Stimulated activated CD8-positive, alpha-beta memory T cell treated with anti-CD3 and anti-CD28 coated beads, Interleukin-2, amount 100 ng/mL, for 48 hours (primary cell): ENCODE measurements around the gene PDXK.
A peak's percentile ranks its signal among the peaks of the same experiment; 100 is the strongest.

Experiments
- DNase-seq, 2 donors: peaks; one replicate each; pipeline ENCODE4 v3.0.0-alpha.2; 2020; ENCODE audit warnings: low read depth in 2 of 2

Gene PDXK

DNA sequence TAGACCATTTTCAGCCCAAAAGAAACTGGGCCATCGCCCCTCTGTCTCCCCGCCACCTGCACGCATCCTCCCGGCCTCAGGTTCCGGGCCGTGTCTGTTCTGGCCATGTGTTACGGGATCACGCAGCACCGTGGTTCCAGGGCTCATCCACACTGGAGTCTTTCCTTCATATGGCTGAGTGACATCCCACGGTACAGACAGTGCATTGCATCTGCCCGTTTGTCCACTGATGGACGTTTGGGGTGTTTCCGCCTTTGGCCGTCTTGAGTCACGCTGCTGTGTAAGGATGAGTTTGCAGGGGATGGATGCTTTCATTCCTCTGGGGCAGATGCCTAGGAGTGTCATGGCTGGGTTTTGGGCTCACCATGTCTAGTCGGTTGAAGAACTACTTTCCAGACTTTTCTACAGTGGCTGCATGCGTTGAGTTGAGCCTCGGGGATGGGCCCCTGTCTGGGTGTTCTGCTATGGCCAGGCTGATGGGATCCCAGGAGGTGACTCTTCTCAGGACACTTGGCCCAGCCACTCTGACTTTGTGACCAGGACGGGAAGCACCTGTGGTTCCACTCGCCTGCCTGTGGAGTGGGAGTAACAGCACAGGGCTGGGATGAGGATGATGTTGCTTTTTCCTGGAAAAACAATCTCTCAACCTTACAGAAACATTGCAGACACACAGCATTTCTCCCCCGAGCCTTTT, 87.2 kb downstream of the PDXK start:
- no peak for DNase-seq

DNA sequence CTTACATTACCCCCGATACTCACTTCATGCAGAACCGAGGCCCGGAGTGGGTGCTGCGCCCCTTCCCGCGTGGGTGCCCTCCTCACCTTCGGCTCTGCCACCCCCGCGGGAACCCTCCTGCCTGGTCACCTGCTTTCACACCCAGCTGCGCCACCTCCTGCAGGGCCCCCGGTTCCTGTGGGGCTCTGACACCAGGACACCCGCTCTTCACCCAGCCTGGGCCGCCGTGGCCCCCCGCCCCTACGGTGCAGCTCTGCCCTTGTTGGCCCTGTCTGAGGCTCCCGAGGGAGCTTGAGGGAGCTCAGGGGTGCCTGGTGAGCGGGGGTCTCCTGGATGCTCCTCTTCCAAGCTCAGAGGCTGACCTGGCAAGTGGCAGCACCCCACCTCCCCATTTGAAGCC, 89.4 kb downstream of the PDXK start:
- DNase-seq = no peak

DNA sequence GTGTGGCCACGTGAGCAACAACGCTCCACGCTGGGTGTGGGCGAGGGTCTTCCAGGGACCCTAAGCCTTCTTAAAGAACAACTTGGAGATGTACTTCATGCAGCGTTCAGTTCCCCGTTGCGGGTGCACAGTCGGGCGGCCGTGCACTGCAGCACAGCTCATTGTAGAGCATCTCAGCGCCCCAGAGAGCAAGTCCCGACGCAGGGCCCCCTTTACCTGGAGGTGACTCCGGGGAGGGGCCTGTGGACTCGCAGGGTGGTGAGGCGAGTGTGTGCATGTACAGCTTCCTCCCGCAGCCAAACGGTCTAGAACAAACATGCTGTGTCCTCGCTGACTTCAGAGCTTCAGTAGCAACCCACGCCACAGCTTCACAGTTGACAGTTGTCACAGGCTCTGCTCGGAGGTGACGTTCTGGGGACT, 89.9 kb downstream of the PDXK start:
- no peak for DNase-seq

DNA sequence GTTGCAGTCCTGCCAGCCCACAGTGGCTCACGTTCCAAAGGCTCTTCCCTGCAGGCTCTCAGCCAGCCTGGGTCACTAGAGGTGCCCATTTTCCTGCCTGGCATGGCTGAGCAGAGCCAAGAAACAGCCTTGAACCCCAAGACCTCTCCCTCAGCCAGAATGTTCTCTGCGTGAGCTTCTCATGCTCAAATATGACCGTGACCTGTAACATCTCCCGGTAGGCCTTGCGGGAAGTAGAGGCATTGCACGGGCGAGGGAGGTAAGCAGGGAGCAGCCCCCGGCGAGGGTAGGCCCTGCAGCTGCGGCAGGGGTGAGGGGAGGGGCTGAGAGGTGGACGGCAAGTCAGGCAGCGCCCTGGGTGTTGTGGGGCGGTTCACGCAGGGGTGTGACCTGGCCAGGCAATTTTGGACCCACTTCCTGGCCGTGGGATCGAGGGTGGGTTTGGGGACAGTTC, 90.4 kb downstream of the PDXK start:
- DNase-seq = no peak

DNA sequence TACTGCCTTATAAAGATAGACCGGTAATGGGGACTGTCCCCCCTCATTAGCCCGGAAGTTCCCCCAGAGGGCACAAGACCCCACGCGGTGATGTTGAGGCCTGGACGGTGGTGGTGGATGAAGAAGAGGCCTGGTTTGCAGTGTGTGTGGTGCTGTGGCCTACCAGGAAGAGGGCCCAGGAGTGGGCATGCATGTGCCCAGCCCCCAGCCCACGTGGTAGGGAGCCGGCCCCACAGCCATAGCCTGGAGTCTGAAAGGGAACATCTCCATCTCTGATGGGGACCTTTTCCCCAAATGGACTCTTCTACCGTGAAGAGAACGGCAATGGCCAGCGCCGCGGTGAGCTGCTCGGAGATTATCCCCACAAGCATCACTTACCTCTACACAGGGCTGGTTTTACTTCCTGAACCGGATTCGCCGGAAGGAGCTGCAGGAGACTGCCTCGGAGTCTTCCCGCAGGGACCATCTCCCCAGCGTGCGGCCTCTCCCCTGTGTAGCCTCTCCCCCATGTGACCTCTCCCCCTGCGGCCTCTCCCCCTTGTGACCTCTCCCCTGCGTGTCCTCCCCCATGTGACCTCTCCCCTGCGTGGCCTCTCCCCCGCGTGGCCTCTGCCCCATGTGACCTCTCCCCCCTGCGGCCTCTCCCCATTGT, 91.0 kb downstream of the PDXK start:
- DNase-seq = no peak

DNA sequence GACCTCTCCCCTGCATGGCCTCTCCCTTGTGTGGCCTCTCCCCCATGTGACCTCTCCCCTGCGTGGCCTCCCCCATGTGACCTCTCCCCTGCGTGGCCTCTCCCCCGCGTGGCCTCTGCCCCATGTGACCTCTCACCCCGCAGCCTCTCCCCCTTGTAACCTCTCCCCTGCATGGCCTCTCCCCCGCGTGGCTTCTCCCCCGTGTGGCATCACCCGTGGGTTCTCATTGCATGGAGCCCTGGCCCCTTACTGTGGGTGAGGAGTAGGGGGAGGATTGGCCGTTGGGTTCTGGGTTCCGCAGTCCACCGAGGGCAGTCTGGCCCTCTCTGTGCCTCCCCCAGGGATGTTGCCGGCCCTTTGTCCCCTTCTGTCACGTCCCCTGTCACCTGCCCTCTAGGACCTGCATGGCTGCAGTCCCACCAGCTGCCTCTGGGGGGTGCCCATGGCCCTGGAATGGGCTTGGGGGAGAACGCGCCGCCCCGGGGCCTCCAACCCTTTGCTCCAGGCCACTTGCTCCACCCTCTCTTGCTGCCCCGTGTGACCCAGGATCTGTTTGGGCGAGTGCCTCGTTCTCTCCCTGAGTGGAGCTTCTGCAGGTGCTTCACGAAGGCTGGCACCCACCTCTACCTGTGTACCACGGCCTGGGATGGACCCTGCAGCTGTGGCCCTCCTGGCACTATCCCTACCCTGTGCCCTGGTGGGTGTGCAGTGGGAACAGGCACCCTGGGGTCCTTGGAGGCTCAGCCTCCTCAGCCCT, 91.8 kb downstream of the PDXK start:
- peak; percentile 90 to 91 for DNase-seq

DNA sequence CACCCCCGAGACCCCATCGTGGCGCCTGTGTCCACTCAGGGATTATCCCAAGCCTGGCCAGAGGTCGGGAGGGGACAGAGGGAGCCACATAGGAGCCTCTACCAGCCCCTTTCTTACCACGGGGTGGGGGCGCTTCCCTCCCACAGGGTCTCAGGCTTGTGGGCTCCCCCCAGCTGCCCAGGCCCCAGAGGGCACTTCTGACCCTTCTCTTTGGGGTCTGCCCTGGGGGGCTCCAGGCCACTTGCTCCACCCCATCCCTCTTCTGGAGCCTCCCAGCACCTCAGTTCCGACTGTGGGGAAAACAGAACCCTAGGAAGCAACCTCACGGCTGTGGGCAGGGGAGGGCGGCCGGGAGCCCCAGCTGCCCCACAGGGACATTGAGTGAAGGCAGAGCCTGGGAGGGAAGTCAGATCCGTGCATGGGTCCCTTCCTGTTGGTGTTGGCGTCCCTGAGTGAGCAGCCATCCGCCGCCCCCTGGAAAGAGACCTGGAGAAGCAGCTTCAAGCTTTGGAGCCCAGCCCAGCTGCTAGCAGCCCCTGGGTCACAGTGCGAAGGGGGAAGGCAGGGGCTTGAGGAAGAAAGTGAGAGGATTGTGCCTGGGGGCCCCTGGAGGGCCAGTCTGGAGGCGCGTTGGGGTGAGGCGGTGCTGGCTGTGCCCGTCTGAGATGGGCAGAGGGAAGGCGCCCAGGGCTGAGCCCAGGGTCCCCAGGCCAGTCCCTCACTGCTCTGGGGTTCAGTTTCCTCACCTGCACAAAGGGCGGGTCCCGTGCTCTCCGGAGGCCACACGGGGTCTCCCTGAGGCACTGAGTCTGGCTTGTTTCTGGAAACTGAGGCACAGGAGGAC, 92.6 kb downstream of the PDXK start:
- DNase-seq = no peak
